Measurements from ENCODE around the gene TGFBR2. TPM values are rescaled to one million over a fixed set of nuclear protein-coding genes. Genes with fewer than 3 reads are reported as not detected.
A peak's percentile ranks its signal among the peaks of the same experiment; 100 is the strongest.

Gene TGFBR2
- total and polyA plus RNA-seq, 2 of the 13 experiments (the other 11 are each of a cell fraction or from before 2014, with no cell fraction given) = 82.2 to 187 TPM

DNA sequence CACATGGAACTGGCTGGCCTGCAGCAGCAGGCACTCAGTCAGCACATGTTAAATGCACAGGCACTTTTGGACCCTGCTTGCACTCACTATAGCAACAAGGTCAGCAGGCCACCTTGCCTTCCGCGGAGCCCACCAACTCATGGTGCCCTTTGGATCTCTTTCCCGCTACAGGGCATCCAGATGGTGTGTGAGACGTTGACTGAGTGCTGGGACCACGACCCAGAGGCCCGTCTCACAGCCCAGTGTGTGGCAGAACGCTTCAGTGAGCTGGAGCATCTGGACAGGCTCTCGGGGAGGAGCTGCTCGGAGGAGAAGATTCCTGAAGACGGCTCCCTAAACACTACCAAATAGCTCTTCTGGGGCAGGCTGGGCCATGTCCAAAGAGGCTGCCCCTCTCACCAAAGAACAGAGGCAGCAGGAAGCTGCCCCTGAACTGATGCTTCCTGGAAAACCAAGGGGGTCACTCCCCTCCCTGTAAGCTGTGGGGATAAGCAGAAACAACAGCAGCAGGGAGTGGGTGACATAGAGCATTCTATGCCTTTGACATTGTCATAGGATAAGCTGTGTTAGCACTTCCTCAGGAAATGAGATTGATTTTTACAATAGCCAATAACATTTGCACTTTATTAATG, 85.0 kb downstream of the TGFBR2 start (continued):
- TF ChIP-seq ZNF609 (CRISPR knock-in tag; IDR thresholded peaks at IDR 0.05; ENCODE audit: borderline replicate concordance) (no peak), ZNF446 (CRISPR knock-in tag; IDR thresholded peaks at IDR 0.05) (no peak), MED1 (CRISPR knock-in tag; IDR thresholded peaks at IDR 0.05) (no peak), SMYD3 (CRISPR knock-in tag; IDR thresholded peaks at IDR 0.05) (no peak), ZBTB25 (CRISPR knock-in tag; IDR thresholded peaks at IDR 0.05) (no peak), ZNF441 (CRISPR knock-in tag; IDR thresholded peaks at IDR 0.05; ENCODE audit: borderline replicate concordance) (no peak), BHLHE40 (IDR thresholded peaks at IDR 0.05; ENCODE audit: low read length) (no peak), ZNF207 (IDR thresholded peaks at IDR 0.05; ENCODE audit: borderline replicate concordance) (no peak), DNMT3B (CRISPR knock-in tag; conservative IDR thresholded peaks at IDR 0.05) (no peak), THAP8 (CRISPR knock-in tag; IDR thresholded peaks at IDR 0.05; ENCODE audit: borderline replicate concordance) (no peak), FOXO1 (CRISPR knock-in tag; IDR thresholded peaks at IDR 0.05) (no peak), NR1H2 (CRISPR knock-in tag; IDR thresholded peaks at IDR 0.05; ENCODE audit: borderline replicate concordance, low read depth) (no peak), SOX5 (CRISPR knock-in tag; IDR thresholded peaks at IDR 0.05; ENCODE audit: borderline replicate concordance) (no peak), ZNF160 (CRISPR knock-in tag; IDR thresholded peaks at IDR 0.05) (no peak), TEAD3 (CRISPR knock-in tag; optimal IDR thresholded peaks at IDR 0.05; ENCODE audit: borderline replicate concordance) (no peak), AGO2 (optimal IDR thresholded peaks at IDR 0.05; ENCODE audit: low read depth, low read length) (peak; percentile 95), ZNF547 (CRISPR knock-in tag; IDR thresholded peaks at IDR 0.05) (no peak), HNRNPK (IDR thresholded peaks at IDR 0.05; ENCODE audit: low read depth, low read length, poor library complexity, severe bottlenecking) (no peak), POGZ (CRISPR knock-in tag; IDR thresholded peaks at IDR 0.05) (peak; percentile 70), THAP11 (CRISPR knock-in tag; IDR thresholded peaks at IDR 0.05) (no peak), KDM1A (CRISPR knock-in tag; IDR thresholded peaks at IDR 0.05) (no peak), ZNF549 (CRISPR knock-in tag; IDR thresholded peaks at IDR 0.05) (no peak)
- TF ChIP-seq, protein P1, sequence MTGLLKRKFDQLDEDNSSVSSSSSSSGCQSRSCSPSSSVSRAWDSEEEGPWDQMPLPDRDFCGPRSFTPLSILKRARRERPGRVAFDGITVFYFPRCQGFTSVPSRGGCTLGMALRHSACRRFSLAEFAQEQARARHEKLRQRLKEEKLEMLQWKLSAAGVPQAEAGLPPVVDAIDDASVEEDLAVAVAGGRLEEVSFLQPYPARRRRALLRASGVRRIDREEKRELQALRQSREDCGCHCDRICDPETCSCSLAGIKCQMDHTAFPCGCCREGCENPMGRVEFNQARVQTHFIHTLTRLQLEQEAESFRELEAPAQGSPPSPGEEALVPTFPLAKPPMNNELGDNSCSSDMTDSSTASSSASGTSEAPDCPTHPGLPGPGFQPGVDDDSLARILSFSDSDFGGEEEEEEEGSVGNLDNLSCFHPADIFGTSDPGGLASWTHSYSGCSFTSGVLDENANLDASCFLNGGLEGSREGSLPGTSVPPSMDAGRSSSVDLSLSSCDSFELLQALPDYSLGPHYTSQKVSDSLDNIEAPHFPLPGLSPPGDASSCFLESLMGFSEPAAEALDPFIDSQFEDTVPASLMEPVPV (CRISPR knock-in tag; IDR thresholded peaks at IDR 0.05) = no peak
- TF ChIP-seq, protein P2, sequence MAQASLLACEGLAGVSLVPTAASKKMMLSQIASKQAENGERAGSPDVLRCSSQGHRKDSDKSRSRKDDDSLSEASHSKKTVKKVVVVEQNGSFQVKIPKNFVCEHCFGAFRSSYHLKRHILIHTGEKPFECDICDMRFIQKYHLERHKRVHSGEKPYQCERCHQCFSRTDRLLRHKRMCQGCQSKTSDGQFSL (CRISPR knock-in tag; IDR thresholded peaks at IDR 0.05) = no peak

All from HepG2 (cell line).